ENCODE measurements around the gene NLRC4. TPM values are rescaled to one million over a fixed set of nuclear protein-coding genes. Genes with fewer than 3 reads are reported as not detected.
"Not testable (repeated sequence)": the region's sequence is repeated elsewhere in the genome, so short reads cannot be mapped to it uniquely, and the experiment has no call there.

Gene NLRC4, protein sequence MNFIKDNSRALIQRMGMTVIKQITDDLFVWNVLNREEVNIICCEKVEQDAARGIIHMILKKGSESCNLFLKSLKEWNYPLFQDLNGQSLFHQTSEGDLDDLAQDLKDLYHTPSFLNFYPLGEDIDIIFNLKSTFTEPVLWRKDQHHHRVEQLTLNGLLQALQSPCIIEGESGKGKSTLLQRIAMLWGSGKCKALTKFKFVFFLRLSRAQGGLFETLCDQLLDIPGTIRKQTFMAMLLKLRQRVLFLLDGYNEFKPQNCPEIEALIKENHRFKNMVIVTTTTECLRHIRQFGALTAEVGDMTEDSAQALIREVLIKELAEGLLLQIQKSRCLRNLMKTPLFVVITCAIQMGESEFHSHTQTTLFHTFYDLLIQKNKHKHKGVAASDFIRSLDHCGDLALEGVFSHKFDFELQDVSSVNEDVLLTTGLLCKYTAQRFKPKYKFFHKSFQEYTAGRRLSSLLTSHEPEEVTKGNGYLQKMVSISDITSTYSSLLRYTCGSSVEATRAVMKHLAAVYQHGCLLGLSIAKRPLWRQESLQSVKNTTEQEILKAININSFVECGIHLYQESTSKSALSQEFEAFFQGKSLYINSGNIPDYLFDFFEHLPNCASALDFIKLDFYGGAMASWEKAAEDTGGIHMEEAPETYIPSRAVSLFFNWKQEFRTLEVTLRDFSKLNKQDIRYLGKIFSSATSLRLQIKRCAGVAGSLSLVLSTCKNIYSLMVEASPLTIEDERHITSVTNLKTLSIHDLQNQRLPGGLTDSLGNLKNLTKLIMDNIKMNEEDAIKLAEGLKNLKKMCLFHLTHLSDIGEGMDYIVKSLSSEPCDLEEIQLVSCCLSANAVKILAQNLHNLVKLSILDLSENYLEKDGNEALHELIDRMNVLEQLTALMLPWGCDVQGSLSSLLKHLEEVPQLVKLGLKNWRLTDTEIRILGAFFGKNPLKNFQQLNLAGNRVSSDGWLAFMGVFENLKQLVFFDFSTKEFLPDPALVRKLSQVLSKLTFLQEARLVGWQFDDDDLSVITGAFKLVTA
- under 1 TPM; 0.10 to 0.32 TPM for total RNA-seq
- total RNA-seq = 0 to 0.23 reads per million in 2 donors

DNA sequence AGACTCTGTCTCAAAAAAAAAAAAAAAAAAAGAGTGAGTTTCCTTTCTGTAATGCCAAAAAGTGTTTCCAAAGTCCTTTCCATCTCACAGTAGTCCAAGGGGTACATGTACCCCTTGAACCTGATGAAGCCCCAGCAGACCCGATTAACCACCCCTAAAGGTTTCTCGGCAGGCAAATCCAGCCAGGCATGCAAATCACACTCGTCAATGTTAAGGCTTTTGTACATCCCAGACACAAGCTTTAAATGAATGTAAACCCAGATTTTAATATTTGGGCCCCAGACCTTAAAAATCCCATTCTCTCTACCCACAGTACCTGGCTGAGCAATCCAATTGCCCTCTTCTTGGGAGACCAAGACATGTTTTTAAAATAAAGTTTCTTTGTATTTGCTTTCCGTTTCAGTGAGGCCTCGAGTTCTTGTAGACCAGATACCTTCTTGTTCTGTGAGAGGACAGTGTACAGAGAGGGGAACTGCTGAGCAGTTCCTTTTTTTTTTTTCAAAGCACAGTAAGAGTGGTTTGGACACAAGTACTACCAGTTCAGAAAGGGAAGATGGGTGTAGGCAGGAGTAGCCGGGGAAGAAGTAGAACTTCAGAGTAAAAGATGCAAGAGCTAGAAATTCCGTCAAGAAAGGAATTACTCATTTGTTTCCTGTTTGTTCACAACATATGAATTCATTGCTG lies at the start of gene NLRC4:
TSS of gene NLRC4 (minus strand) at position 465 of the 684 bp plus-strand sequence. CDS start 8,111 bp downstream, outside the sequence.
- H3K27me3 Mint-ChIP-seq = no peaks in the 10 kb centered on the region
- peaks cover under 1% of the 10 kb centered on the region for H3K36me3 Mint-ChIP-seq (ENCODE audit: low read depth)
- DNase-seq (no peak), ATAC-seq (peak; percentile 69)
- no peak within 1 kb of the TSS for H3K4me3 Mint-ChIP-seq
- H3K27ac Mint-ChIP-seq = no peak within 1 kb of the TSS
- peaks cover 4% of the 10 kb centered on the region for H3K4me1 Mint-ChIP-seq
- no peaks in the 10 kb centered on the region for H3K9me3 ChIP-seq (ENCODE audit: control insufficient read depth, low read length, poor library complexity, severe bottlenecking)

DNA sequence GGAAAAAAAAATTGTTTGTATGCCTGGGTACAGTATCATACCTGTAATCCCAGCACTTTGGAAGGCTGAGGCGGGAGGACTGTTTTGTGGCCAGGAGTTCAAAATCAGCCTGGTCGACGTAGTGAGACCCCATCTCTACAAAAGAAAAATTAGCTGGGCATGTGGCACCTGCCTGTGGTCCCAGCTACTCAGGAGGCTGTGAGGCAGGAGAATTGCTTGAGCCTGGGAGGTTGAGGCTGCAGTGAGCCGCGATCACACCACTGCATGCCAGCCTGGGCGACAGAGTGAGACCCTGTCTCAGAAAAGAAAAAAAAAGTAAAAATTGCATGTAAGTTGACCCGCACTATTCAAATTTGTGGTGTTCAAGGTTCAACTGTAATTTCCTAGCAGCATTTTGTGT lies 45.9 kb upstream of the NLRC4 start:
- Mint-ChIP-seq H3K27me3 (no peaks in the 10 kb centered on the region), H3K4me1 (no peaks in the 10 kb centered on the region), H3K4me3 (no peak overlapping the region), H3K36me3 (ENCODE audit: low read depth) (no peaks in the 10 kb centered on the region), H3K27ac (no peak overlapping the region)
- DNase-seq (no peak), ATAC-seq (no peak)
- no peaks in the 10 kb centered on the region for H3K9me3 ChIP-seq (ENCODE audit: control insufficient read depth, low read length, poor library complexity, severe bottlenecking)

DNA sequence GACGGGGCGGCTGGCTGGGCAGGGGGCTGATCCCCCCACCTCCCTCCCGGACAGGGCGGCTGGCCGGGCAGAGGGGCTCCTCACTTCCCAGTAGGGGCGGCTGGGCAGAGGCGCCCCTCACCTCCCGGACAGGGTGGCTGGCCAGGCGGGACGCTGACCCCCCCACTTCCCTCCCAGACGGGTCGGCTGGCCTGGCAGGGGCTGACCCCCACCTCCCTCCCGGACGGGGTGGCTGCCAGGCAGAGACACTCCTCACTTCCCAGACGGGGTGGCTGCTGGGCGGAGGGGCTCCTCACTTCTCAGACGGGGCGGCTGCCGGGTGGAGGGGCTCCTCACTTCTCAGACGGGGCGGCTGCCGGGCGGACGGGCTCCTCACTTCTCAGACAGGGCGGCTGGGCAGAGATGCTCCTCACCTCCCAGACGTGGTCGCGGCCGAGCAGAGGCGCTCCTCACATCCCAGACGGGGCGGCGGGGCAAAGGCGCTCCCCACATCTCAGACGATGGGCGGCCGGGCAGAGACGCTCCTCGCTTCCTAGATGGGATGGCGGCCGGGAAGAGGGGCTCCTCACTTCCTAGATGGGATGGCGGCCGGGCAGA lies 29.4 kb upstream of the NLRC4 start:
- H3K4me3 Mint-ChIP-seq; H3K27me3 Mint-ChIP-seq; H3K27ac Mint-ChIP-seq; DNase-seq; H3K36me3 Mint-ChIP-seq (ENCODE audit: low read depth); H3K9me3 ChIP-seq (ENCODE audit: control insufficient read depth, low read length, poor library complexity, severe bottlenecking); ATAC-seq; H3K4me1 Mint-ChIP-seq: not testable (repeated sequence)

DNA sequence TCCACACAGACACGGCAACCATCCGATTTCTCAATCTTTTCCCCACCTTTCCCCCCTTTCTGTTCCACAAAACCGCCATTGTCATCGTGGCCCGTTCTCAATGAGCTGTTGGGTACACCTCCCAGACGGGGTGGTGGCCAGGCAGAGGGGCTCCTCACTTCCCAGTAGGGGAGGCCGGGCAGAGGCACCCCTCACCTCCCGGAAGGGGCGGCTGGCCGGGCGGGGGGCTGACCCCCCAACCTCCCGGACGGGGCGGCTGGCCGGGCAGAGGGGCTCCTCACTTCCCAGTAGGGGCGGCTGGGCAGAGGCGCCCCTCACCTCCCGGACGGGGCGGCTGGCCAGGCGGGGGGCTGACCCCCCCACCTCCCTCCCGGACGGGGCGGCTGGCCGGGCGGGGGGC lies 28.8 kb upstream of the NLRC4 start:
- H3K4me3 Mint-ChIP-seq; H3K27ac Mint-ChIP-seq; H3K27me3 Mint-ChIP-seq; DNase-seq; H3K4me1 Mint-ChIP-seq; H3K36me3 Mint-ChIP-seq (ENCODE audit: low read depth); ATAC-seq; H3K9me3 ChIP-seq (ENCODE audit: control insufficient read depth, low read length, poor library complexity, severe bottlenecking): not testable (repeated sequence)

DNA sequence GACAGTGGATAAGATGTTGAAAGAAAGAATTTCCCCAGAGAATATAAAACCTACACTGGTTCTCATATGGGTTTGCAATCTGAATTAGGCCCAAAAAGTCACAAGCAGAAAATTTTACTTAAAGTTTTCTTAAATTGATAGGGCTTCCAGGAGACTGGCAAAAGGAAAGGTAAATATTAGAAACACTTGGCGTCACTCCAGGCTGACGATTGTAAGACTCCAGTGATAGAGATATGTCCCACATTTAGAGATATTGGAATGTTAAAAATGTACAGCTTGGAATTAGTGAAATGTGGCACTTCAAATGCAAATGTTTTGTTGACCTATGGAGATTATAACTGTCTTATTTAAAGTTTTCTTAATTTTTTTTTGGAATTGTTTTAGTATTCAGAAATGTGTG lies 27.1 kb upstream of the NLRC4 start:
- H3K9me3 ChIP-seq (ENCODE audit: control insufficient read depth, low read length, poor library complexity, severe bottlenecking) = no peaks in the 10 kb centered on the region
- Mint-ChIP-seq H3K27ac (no peak overlapping the region), H3K36me3 (ENCODE audit: low read depth) (peaks cover 4% of the 10 kb centered on the region), H3K4me1 (peaks cover 11% of the 10 kb centered on the region), H3K4me3 (no peak overlapping the region), H3K27me3 (no peaks in the 10 kb centered on the region)
- DNase-seq (no peak), ATAC-seq (no peak)

DNA sequence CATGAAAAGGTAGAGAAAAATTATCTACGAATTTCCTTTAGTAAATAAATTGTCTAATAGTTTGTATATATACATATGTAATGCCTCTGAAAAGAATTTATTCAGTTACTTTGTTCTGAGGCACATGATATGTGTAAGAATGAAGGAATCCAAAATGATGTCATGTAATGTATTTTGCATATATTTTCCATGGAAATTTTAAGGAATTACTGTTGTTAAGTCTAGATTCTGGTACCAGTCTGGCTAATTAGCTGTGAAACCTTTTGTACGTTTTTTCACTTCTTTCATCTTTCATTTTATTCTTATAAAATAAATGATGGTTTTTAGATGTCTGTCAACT lies 25.3 kb upstream of the NLRC4 start:
- H3K4me3 Mint-ChIP-seq = no peak overlapping the region
- H3K4me1 Mint-ChIP-seq = peaks cover 17% of the 10 kb centered on the region
- H3K27ac Mint-ChIP-seq = peak overlapping the region; percentile 53
- no peaks in the 10 kb centered on the region for H3K27me3 Mint-ChIP-seq
- ATAC-seq (no peak), DNase-seq (no peak)
- peaks cover under 1% of the 10 kb centered on the region for H3K36me3 Mint-ChIP-seq (ENCODE audit: low read depth)
- H3K9me3 ChIP-seq (ENCODE audit: control insufficient read depth, low read length, poor library complexity, severe bottlenecking) = no peaks in the 10 kb centered on the region

DNA sequence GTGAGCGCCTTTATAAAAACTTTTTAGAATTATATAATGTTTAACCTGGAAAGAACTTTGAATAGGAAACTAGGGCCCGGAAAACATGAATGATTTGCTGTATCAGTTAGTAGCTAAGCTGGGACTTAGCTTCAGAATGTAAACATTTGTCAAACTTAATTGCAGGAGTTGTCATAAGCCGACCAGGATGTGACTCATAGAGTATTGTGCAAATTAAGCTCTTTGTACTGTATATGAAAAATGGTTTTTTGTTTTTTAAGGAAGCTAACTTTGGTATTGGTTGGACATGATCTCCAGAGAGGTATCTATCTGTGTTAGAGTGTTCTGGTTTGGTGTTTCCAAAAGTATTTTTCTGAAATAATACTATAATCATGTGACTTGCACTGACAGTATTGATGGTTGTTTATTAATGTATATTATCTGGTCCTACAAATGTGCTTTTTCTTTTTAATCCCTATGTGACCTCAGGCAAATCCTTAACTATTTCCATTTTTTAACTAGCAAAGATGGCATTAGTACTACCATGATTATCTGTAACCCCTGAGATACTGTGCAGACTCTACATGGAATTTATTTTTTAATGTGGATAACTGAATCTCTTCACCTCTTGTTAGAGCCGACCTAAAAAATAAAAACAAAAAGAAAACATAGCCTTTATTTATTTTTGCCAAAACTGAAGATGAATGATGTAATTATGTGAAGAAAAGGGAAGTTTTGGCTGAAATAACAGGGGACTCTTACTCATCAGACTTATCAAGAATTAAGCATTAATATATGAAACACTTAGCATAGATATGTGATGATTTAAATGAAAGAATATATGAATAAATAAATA lies 24.7 kb upstream of the NLRC4 start:
- no peaks in the 10 kb centered on the region for H3K9me3 ChIP-seq (ENCODE audit: control insufficient read depth, low read length, poor library complexity, severe bottlenecking)
- Mint-ChIP-seq H3K36me3 (ENCODE audit: low read depth) (peaks cover 6% of the 10 kb centered on the region), H3K4me3 (no peak overlapping the region), H3K27me3 (no peaks in the 10 kb centered on the region), H3K27ac (peak overlapping the region; percentile 53), H3K4me1 (peaks cover 23% of the 10 kb centered on the region)
- no peak for DNase-seq
- no peak for ATAC-seq

DNA sequence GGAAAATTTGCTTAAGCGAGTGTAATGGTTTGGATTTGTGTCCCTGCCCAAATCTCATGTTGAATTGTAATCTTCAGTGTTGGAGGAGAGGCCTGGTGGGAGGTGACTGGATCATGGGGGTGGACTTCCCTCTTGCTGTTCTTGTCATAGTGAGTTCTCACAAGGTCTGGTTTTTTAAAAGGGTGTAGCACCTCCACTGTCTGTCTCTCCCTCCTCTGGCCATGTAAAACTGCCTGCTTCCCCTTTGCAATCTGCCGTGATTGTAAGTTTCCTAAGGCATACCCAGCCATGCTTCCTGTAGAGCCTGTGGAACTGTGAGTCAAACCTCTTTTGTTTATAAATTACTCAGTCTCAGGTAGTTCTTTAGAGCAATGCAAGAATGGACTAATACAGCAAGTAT lies 19.6 kb upstream of the NLRC4 start:
- DNase-seq (no peak), ATAC-seq (no peak)
- H3K27me3 Mint-ChIP-seq = no peaks in the 10 kb centered on the region
- no peaks in the 10 kb centered on the region for H3K9me3 ChIP-seq (ENCODE audit: control insufficient read depth, low read length, poor library complexity, severe bottlenecking)
- peaks cover 8% of the 10 kb centered on the region for H3K36me3 Mint-ChIP-seq (ENCODE audit: low read depth)
- no peak overlapping the region for H3K4me3 Mint-ChIP-seq
- peaks cover 38% of the 10 kb centered on the region for H3K4me1 Mint-ChIP-seq
- peak overlapping the region; percentile 61 for H3K27ac Mint-ChIP-seq

DNA sequence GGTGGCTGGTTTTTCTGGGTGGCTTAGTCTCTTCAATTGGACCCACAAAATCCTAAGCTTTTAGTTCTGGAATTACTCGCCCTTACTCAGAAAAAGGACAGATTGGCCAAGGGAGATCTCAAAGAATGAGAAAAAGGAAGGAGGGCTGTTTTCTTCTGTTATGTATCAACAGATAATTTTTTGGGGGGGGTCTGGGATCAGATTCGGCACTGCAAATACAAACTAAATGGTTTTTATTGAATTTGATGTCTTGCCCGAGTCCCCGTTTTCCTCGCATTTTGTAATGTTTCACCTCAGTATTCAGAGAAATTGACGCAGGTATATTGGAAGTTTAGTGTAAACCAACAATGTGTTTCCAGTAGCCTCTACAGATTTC lies 13.8 kb upstream of the NLRC4 start:
- H3K4me1 Mint-ChIP-seq = peaks cover 24% of the 10 kb centered on the region
- ATAC-seq = no peak
- peaks cover 14% of the 10 kb centered on the region for H3K27me3 Mint-ChIP-seq
- no peaks in the 10 kb centered on the region for H3K9me3 ChIP-seq (ENCODE audit: control insufficient read depth, low read length, poor library complexity, severe bottlenecking)
- H3K27ac Mint-ChIP-seq = peak overlapping the region; percentile 98
- no peak for DNase-seq
- peak overlapping the region; percentile 92 for H3K4me3 Mint-ChIP-seq
- peaks cover 3% of the 10 kb centered on the region for H3K36me3 Mint-ChIP-seq (ENCODE audit: low read depth)

DNA sequence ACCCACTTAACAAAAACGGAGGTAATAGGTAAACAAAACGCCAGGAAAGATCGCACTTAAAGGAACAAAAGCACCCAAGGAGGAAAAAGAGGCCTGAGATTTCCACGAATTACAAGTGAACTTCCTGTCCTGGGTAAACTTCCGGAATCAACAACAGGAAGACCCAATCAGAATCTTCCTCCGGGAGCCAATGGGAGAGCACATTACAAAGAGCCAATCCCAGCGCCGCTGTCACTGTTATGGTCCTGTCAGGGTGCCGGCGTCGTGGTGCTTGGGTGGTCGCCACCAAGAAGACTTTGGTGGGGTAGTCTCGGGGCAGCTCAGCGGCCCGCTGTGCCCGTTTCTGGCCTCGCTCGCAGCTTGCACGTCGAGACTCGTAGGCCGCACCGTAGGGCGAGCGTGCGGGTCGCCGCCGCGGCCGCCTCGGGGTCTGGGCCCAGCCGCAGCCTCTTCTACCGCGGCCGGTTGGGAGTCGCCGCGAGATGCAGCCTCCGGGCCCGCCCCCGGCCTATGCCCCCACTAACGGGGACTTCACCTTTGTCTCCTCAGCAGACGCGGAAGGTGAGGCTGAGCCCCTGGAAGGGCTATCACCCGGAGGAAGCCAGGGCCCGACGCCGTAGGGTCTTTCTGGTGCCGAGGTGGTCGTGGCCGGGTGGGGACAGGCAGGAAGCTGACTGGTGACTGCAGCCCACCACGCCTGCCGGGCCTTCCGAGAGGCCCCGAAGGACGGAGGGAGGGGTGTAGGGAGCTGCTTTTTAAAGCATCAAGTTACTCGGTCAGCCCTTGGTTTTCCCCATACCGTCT lies 13.2 kb upstream of the NLRC4 start, which contains the start of gene YIPF4:
TSS of gene YIPF4 (plus strand) at position 231 of the 804 bp plus-strand sequence. CDS start at position 483, 252 bp downstream.
- ATAC-seq (peak; percentile 98), DNase-seq (peak; percentile 66 to 86 (median 82))
- no peaks in the 10 kb centered on the region for H3K36me3 Mint-ChIP-seq (ENCODE audit: low read depth)
- H3K4me1 Mint-ChIP-seq = peaks cover 20% of the 10 kb centered on the region
- peak within 1 kb of the TSS; percentile 92 for H3K4me3 Mint-ChIP-seq
- no peaks in the 10 kb centered on the region for H3K9me3 ChIP-seq (ENCODE audit: control insufficient read depth, low read length, poor library complexity, severe bottlenecking)
- peaks cover 14% of the 10 kb centered on the region for H3K27me3 Mint-ChIP-seq
- peak within 1 kb of the TSS; percentile 98 for H3K27ac Mint-ChIP-seq

DNA sequence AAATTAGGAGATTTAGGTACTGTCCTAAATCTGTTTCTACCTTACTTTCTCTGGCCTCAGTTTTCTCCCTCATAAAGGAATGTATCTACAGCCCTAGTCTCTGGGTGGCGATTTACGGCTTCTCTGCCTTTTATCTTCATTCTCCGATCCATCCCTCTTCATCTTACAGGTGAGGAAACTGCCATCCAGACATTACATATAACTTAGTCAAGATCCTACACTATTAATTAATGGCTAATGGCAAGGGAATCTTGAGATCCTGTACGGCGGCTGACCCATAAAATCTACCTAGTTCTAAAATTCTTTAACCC lies 12.6 kb upstream of the NLRC4 start:
- ATAC-seq (no peak), DNase-seq (no peak)

More for the DNA sequence above, 12.6 kb upstream of the NLRC4 start:
- Mint-ChIP-seq H3K36me3 (ENCODE audit: low read depth) (no peaks in the 10 kb centered on the region), H3K27me3 (peaks cover 14% of the 10 kb centered on the region), H3K4me3 (peak overlapping the region; percentile 92), H3K4me1 (peaks cover 19% of the 10 kb centered on the region), H3K27ac (peak overlapping the region; percentile 98)
- H3K9me3 ChIP-seq (ENCODE audit: control insufficient read depth, low read length, poor library complexity, severe bottlenecking) = no peaks in the 10 kb centered on the region

Measured in T-helper 17 cell (primary cell).